Endothelial cell of umbilical vein (primary cell): ENCODE data around the gene SIRT4.

Experiments used
- CTCF ChIP-seq, 2 donors: IDR thresholded peaks; 1 replicate in 1 of 2; 2 replicates in 1 of 2; pipeline ENCODE4 v1.5.1; 2011; ENCODE audit warnings: low read length in 2 of 2, mild to moderate bottlenecking in 2 of 2, moderate library complexity in 2 of 2, control low read depth in 1 of 2, inconsistent platforms in 1 of 2, low read depth in 1 of 2; ENCODE audit not compliant: insufficient read depth in 1 of 2; ENCODE audit errors: extremely low read depth in 1 of 2
- EZH2 ChIP-seq: IDR thresholded peaks from 2 replicates; pipeline ENCODE4 v1.6.1; 2012; ENCODE audit warnings: borderline replicate concordance, low read depth, mild to moderate bottlenecking, moderate library complexity, low read length, inconsistent platforms; ENCODE audit not compliant: severe bottlenecking
- FOS ChIP-seq: IDR thresholded peaks from 2 replicates; pipeline ENCODE4 v1.6.1; 2011; ENCODE audit warnings: mild to moderate bottlenecking, low read length, moderate library complexity, borderline replicate concordance; ENCODE audit not compliant: insufficient read depth
- JUN ChIP-seq: IDR thresholded peaks from 2 replicates; pipeline ENCODE4 v1.6.1; 2011; ENCODE audit warnings: borderline replicate concordance, low read depth; ENCODE audit not compliant: insufficient read length, insufficient read depth
- MYC ChIP-seq: IDR thresholded peaks from one replicate; pipeline ENCODE4 v1.6.1; 2011; ENCODE audit warnings: mild to moderate bottlenecking, low read depth, low read length
- POLR2A ChIP-seq: IDR thresholded peaks from 2 replicates; pipeline ENCODE4 v1.6.1; 2012; ENCODE audit warnings: low read depth, mild to moderate bottlenecking, control low read depth, low read length
- POLR2AphosphoS5 ChIP-seq: IDR thresholded peaks from 2 replicates; pipeline ENCODE4 v1.6.1; 2012; ENCODE audit warnings: low read depth, mild to moderate bottlenecking, control low read depth, low read length, moderate library complexity; ENCODE audit not compliant: insufficient read depth
- TF ChIP-seq, protein P1 (sequence below): IDR thresholded peaks from 2 replicates; pipeline ENCODE4 v1.6.1; 2011; ENCODE audit not compliant: insufficient read depth, insufficient read length

- TF ChIP-seq CTCF (IDR thresholded peaks at IDR 0.05; ENCODE audit: extremely low read depth in 1 of 2, insufficient read depth in 1 of 2, low read depth in 1 of 2, low read length in 2 of 2) (no peak), EZH2 (no peak), POLR2A (no peak), POLR2AphosphoS5 (no peak), JUN (no peak), FOS (no peak), MYC (no peak)
- TF ChIP-seq, protein P1, sequence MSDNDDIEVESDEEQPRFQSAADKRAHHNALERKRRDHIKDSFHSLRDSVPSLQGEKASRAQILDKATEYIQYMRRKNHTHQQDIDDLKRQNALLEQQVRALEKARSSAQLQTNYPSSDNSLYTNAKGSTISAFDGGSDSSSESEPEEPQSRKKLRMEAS, result no peak
Measured at GRCh38 chr12:120350576-120351350, 48.6 kb downstream of the SIRT4 start.
